GM21529 (cell line): ENCODE data around the gene SNAP25.

ENCODE experiments used
- ATAC-seq: cut with Tn5 transposase; IDR thresholded peaks from one replicate; pipeline ENCODE4 v1.9.1; 2021; ENCODE audit not compliant: unreplicated experiment

The SNAP25 gene

GRCh38 chr20:10300582-10301446, 82.2 kb downstream of the SNAP25 start:
- no peak for ATAC-seq

- ATAC-seq = no peak
These were observed 85.2 kb downstream of the SNAP25 start for GRCh38 chr20:10303852-10304251.

GRCh38 chr20:10304471-10305046, 85.9 kb downstream of the SNAP25 start:
- ATAC-seq = no peak

- no peak for ATAC-seq
These were observed 88.1 kb downstream of the SNAP25 start for GRCh38 chr20:10306440-10307358.

GRCh38 chr20:10307359-10307735, 88.7 kb downstream of the SNAP25 start:
- ATAC-seq = no peak

GRCh38 chr20:10308652-10309051, 90.0 kb downstream of the SNAP25 start:
- ATAC-seq = no peak

GRCh38 chr20:10309326-10309725, 90.7 kb downstream of the SNAP25 start:
- ATAC-seq = no peak

GRCh38 chr20:10312111-10312510, 93.5 kb downstream of the SNAP25 start:
- no peak for ATAC-seq

GRCh38 chr20:10313215-10313614, 94.6 kb downstream of the SNAP25 start:
- ATAC-seq = no peak

GRCh38 chr20:10313701-10314100, 95.1 kb downstream of the SNAP25 start:
- ATAC-seq = no peak

GRCh38 chr20:10314198-10314597, 95.6 kb downstream of the SNAP25 start:
- no peak for ATAC-seq

GRCh38 chr20:10315138-10315537, 96.5 kb downstream of the SNAP25 start:
- no peak for ATAC-seq

GRCh38 chr20:10316582-10316981, 98.0 kb downstream of the SNAP25 start:
- ATAC-seq = no peak

- no peak for ATAC-seq
These were observed 99.8 kb downstream of the SNAP25 start for GRCh38 chr20:10318291-10319024.

- ATAC-seq = no peak
These were observed 101.2 kb downstream of the SNAP25 start for GRCh38 chr20:10319855-10320254.

GRCh38 chr20:10321138-10321717, 102.6 kb downstream of the SNAP25 start:
- no peak for ATAC-seq

- ATAC-seq = no peak
These were observed 103.7 kb downstream of the SNAP25 start for GRCh38 chr20:10322073-10323012.

GRCh38 chr20:10323729-10324128, 105.1 kb downstream of the SNAP25 start:
- ATAC-seq = no peak

GRCh38 chr20:10324198-10324847, 105.7 kb downstream of the SNAP25 start:
- no peak for ATAC-seq
